ENCODE results near the gene KDM2B.

Gene KDM2B

DNA sequence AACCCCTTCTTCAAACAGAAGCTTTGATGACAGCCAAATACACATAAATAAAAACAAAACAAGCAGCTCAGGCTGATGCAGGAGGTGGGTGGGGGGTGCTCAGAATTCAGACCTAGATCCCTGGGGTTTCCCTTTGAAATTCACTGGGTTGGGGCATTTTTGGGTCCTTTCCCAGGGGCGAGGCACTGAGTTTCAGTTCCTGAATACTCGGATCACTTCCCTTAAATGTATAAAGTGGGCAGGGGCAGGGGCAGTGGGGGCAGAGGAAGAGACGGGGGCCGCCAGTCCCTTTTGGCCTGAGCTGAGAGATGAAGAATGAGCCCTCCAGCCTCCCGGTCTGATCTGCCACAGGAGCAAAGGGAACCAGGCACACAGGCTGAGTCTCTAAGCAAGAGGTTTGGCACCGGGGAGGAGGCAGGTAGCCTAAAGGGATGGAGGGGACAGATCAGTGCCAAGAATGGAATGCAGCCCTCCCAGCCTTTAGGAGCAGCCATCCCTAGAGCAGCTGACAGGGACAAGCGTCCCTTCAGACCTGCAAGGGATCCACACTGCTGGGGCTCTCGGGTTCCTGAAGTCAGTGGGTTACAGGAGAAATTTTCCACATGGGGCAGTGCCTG, 20.3 kb downstream of the KDM2B start:
- DNase-seq = no peak

DNA sequence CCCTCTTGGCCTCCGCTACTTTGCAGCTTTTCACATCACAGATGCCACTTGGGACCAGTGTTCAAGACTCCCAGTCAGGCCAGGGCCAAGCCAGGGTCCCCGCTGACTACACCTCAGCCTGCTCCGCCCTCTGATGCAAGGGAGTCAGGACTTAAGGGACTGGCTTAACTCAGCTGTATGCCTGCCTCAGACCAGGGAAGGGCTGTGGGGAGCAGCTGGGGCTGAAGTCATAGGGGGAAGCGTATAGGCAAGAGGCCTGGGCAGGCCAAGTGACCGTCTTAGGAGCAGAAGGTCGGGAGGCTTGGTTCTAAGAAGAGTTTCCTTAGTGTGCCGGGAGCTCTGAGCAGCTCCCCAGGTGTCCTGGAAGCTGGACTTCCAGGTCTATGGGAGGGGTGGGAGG, 21.9 kb downstream of the KDM2B start:
- DNase-seq = no peak

DNA sequence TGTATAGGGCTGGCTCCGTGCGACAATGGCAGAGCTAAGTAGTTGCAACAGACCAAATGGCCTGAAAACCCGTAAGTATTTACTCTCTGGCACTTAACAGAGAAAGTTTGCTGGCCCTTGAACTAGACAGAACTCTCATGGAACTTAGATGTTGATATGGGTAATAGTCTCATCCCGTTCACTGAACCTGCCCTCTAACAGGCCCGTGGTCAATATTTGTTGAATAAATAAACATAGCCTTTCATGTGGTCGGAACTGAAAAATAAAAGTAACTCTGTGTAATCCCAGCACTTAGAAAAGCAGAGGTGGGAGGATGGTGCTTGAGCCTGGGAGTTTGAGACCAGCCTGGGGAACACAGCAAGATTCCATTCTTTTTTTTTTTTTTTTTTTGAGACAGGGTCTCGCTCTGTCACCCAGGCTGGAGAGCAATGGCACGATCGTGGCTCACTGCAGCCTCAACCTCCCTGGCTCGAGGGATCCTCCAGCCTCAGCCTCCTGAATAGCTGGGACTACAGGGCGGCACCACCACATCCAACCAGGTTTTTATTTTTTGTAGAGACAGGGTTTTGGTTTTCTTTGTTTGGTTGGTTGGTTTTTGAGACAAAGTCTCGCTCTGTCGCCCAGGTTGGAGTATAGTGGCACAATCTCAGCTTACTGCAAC, 29.7 kb downstream of the KDM2B start:
- DNase-seq = no peak

DNA sequence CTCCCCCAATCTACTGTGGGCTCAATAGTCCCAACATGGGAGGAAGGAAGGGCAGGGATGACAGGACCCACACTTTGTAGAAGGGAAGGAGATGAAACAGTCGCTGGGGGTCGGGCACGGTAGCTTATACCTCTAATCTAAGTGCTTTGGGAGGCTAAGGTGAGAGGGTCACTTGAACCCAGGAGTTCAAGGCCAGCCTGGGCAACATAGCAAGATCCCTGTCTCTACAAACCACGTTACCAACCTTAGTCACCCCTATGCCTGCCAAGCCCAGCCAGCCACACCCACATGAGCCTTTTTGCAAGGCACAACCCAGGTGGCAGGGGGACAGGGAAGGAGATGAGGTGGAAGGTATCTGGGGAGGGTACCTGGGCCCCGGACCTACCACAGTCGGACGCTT, 31.7 kb downstream of the KDM2B start:
- no peak for DNase-seq

DNA sequence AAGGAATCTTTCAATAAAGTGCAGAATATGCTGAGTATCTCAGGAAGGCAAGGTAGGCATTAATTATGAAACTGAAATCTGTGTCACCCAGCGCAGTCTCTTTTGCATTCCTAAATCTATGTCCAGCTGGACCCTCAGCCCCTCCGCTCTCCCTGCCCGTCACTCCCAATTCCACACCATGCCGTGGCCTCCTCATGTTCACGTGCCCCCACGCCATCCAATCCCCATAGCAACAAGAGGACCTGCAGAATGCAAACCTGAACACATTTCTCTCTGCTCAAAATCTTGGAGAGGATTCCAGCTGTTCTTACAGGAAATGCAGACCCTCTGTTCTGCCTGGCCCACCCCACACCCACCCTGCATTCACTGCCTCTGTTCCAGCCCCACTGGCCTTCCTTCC, 35.3 kb downstream of the KDM2B start:
- DNase-seq = no peak

DNA sequence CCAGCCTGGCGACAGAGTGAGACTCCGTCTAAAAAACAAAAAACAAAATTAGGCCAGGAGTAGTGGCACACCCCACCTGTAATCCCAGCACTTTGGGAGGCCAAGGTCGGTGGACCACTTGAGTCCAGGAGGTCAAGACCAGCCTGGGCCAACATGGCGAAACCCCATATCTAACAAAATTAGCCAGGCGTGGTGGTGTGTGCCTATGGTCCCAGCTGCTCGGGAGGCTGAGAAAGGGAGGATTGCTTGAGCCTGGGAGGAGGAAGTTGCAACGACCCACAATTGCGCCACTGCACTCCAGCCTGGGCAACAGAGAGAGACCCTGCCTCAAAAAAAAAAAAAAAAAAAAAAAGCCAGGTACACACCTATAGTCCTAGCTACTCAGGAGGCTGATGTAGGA, 37.0 kb downstream of the KDM2B start:
- DNase-seq = no peak

DNA sequence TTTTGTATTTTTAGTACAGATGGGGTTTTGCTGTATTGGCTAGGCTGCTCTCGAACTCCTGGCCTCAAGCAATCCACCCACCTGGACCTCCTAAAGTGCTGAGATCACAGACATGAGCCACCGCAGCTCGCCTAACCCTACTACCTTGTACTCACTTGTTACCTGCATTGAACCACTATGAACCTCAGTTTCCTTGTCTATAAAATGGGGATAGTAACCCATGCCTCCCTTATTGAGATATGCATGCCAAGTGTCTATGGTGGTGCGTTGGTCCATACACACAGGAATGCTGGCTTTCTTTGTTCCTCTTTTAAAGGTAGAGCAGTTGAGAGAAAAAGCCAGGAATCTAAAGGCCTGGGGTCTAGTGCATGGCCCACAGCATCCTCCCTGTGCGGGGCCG, 40.9 kb downstream of the KDM2B start:
- no peak for DNase-seq

DNA sequence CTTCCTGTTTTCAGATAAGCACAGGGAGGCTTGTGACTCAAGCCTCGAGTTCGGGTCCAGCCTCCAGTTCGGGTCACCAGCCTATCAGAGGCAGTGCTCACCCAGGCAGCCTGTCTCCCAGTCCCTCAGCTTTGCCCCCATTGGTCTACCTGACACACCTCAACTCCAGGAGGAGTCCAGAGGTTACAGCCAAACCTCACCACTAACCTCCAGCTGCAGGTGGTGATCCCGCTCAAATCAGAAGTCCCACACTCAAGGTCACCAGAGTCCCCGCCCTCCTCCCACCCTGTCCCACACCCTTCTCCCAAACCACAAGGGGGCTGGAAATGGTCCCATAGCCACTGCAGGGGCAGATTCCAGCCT, 42.1 kb downstream of the KDM2B start:
- DNase-seq = no peak

DNA sequence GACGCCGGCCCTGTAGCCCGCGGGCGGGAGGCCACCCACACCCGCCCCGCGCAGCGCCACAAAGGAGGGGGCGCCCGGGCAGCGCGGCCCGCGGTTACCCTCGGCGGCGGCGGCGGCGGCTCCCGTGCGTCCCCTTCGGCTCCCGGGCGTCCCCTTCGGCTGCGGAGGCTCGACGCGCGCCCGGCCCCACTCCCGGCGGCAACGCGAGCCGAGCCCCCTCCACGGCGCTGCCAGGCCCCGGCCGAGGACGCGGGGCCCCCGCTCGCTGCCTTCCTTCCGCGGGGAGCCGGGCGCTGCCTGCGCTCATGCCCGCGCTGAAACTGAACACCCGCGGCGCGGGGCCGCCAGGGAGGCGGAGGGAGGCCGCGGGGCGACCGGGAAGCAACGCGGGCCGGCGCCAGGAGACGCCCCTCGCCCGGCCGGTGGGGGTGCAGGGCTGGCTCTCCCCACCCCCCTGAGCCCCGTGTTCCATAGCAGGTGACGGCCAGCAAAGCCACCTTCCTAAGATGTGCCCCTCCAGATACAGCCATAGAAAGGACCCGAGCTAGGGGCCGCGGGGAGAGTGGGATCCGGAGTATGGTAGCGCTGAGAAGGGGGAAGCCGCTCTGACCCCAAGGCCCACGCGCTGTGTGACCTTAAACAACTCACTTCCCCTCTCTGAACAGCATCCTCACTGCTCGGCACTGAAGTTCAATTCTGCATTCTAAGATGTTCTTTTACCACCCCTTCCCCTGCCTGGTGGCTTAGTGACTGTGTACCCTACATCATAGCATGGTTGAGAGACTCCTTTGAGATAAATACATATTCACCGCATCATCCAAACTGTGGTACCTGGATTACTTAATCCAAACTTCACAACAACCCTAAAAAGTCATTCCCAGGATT, 42.8 kb downstream of the KDM2B start:
- peak; percentile 46 for DNase-seq

DNA sequence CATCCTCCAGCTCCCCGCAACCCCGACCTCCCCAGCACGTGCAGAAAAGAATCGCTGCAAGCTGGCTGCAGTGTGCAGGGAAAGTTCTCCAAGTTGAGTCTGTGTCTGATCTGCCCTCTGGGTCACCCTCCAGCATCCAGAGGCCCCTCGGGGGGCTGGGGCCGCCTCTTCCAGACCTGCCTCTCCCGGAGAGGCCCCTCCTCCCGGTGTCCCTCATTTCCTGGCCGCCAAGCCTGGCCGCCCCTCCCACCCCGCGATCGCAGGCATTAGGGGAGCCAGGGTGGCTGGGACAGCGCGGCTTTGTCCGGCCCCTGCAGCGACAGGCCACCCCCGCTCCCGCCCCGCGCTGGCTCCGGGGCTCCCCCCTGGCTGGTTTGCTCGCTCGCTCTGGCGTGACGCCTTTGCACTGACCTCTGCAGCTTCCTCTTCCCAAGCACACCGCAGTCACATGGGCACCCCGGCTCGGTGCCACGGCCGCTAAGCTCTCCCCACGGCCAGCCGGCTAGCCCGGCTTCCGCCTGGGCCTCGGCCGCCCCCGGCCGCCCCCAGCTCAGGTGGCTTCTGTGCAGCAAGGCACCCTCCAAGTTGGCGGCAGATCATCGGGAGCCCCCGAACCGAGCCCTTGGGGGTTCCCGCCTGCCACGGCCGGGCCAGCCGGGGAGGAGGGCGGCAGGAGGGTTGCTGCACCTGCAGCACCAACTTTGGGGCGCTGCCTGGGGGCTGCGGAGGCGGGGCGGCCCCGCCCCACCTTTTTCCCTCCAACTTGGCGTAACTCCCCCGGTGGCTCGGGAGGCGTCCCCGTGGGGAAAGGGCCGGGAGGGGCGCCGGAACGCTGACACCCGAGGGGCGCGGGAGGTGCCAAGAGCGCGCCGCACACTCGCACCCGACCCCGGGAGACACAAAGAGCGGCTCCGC, 43.7 kb downstream of the KDM2B start:
- DNase-seq = peak; percentile 66

DNA sequence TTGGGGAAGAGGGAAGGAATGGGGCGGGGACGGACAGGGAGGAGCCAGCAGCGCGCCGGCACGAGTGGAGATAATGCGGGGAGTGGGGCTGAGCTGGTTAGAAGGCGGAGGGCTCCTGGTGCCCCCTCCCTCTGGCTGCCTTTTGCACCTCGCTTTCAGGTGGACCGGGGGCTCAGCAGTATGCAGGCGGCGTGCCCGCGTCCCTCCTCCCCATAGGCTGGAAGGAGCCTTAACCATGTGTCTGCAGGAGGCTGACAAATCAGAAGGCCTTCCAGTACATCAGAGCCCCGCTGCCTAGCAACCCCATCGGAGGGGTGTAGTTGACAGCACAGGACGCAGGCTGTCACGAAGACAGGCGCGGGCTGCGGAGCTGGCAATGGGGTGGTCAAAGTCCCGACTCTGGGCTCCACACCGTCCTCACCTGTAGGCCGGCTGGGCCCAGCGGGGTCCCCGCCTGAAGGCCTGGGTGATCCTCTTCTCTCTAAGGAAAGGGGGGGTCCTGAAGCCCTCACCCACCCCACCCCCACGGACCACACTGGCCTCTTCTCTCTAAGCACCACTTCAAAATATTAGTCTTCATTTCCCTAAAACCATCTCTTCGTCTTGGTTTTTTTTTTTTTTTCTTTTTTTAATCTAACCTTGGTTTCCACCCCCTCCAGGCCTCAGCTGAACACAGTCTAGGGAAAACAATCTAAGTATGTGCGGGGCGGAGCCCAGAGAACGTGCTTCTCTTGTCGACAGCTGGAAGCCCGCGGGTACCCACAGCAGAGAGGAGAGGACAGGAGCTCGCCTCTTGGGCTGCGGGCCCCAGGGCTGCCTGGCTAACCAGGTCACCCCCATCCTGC, 44.5 kb downstream of the KDM2B start:
- DNase-seq = peak; percentile 74

DNA sequence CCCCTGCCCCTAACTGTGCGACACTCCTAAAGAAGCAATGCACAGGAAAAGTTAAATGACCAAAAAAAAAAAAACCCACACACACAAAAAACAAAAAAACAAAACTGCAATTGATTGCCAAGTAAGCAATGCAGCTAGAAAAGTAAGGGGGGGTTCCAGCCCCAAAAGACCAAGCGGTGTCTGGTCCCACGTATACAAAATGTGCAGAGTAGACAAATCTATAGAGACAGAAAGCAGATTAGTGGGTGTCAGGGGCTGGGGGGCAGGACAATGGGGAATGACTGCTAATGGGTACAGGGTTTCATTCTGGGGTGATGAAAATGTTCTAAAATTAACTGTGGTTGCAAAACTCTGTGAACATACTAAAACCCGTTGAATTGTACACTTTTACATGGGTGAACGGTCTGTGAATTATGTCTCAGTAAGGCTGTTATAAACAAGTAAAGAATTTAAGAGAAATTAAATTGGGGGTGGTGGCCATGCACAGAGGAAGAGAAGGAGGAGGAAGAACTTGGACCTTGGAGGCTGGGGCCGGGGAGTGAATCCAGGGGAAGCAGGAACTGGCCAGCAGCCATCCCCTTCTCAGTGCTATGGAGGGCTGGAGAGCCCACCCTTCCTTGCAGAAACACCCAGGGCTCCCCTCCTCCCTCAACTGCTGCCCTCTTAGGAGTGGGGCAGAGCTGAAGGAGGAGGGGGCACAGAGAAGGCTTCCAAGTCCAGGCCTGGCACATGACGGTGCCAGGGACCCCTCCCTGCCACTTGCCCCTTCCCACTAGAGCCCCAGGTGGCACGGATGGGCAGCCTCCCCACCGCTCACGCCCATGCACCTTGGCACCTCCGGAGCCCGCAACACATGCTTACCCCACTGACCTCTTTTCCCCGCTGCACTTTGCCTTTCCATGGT, 45.4 kb downstream of the KDM2B start:
- DNase-seq = no peak

DNA sequence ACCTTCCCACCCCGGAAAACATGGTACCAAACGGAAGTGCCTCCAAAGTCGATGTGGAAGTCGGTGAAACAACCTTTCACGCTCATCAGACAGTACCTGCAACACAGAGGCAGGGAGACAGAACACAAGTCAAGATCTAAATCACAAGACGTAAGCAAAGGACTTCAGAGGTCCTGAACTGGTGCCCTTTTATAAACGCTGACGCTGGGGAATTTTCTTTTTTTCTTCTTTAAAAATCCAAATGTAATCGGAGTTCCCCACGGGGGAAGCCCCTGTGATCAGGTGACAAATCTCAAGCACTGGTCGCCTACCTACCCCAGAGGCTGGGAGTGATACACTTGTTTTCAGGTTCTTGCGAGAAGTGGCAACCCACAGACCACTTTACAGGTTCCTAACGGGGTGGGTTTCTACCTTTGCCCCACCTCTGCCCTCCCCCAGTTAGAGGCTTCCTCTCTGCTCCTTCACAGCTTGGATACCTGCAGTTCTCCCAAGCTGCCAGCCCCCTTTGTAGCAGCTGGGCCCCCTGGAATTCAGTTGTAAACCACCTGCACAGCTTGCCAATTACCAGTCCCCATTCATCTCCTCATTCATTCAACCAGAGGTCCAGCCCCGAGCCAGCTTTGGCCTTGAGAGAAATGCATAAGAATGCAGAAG, 46.2 kb downstream of the KDM2B start:
- DNase-seq = peak; percentile 88

DNA sequence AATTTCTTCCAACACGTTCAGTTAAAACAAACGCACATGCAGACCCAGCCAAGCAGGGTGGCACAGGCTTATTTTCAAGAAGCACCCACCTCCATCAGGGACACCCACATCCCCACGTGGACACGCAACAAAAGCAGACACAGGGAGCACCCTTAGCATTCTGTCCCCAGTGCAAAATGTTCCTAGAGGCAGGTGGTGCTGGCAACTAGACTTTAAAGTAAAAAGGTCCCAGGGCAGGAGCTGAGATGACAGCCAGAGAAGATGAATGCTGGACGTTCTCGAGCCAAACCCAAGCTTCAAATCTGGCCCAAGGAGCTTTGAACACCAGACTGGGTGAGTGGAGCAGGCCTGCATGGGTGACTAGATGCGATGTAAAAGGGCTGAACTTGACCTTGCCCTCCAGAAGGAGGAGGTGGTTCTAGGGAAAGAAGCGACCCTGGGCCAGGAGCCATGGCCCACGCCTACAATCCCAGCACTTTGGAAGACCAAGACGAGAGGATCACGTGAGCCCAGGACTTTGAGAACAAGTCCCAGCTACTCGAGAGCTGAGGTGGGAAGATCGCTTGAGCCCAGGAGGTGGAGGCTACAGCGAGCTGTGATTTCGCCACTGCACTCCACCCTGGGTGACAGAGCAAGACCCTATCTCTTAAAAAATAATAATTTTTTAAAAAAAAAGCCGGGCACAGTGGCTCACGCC, 47.3 kb downstream of the KDM2B start:
- DNase-seq = no peak

DNA sequence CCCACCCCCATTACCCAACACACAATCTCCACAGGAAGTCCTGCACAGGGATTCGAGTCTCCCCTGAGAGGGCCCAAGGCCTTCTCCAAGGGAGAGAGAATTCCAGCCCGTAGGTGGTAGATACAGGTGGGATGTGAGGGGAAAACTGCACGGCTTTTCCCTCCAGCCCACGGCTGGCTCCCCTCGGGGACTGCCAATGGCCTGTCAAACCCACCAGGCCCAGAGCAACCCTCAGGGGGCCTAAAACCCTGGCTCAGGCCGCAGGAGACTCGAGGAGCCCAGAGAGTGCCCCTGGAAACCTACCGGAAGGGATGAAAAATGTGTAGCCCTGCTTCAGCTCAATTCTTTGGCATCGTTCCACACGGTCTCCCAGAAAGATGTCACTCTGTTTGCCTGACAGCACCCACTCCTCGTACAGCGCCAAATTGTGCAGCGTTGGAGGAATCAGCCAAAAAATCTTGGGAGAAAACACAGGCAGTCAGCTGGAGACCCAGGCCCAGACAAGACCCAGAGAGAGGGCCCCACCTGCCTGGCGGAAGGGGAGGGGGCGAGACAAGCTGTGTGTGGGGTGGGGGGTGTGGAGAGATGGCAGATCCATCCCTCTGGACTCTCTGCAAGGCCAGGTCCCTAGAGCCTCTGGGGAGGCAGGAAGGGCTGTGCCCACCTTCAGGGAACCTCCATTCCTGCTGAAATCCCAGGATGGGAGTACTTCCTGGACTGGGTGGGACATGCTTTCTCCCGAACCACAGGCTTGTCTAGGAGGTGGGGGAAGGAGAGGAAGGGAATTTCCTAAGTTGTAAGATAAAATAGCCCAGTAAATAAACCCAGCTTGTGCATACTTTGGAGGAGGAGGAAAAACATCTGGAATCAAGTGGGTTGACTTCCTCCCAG, 48.1 kb downstream of the KDM2B start:
- DNase-seq = no peak

DNA sequence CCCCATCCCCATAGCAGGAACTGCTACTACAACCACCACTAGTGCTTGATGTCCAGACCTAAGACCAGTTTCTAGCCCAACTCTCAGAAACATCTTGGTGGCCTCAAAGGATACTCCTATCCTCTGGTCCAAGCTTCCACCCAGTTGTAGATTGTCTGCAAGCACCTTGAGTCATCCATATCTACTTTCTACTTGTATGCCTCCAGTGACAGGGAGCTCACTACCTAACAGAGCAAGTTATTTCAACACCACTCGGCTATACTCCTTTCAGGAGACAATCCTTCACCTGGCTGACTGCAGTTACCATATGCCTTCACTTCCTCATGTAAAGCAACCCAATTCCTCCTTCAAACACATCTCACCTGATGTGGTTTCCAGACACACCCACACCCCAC, 49.5 kb downstream of the KDM2B start:
- no peak for DNase-seq

DNA sequence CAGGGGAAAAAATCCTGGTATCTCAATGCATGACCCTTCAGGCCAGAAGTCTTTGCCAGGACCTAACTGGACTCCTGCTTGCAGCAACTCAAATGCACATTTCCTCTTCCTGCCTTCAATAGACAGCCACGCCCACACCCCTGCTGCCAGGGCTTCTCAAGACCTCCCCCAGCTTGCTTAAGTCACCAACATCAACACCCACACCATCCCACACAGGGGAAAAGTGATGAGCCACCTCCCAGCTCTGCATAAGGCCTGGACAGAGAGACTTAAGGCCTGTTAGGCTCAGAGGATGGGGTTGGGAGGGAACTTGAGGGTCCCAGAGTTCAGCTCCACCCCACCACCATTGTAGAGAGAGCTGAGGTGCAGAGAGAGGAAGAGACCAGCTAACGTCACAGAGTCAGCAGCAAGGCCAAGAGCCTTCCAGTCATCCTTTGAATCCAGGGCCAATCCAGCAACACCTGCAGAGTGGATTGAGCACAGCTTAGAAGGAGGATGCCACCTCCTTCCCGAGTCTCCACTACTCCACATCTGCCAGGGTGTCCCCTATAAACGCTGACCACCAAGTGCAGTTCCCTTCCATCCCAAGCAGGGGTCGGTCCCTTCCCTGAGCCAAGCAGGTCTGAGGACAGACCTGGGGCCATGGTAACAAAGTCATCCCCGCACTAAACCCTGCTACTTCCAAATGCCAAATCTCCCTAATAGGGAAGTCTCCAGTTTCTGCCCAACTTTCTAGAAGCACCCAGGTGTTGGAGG, 50.0 kb downstream of the KDM2B start:
- DNase-seq = peak; percentile 78

DNA sequence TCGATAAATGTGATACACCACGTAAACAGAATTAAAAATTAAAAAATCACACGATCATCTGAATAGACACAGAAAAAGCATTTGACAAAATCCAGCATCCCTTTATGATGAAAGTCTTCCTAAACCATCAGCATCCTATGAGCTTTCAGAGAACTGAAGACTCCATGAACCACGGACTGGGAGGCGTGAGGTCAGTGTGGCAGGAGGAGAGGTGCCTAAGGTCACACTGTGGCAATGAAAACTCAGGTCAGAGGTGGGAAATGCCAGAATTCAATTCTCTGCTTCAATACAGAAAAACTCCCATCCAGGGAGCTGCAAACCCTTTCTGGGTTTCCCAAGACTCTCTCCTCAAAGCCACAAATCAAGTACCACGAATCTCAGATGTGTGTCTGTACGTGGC, 51.6 kb downstream of the KDM2B start:
- no peak for DNase-seq
